GM23248 (cell line): Measurements from ENCODE around the gene ZNF836.

Experiments
- EZH2 ChIP-seq: fragments of 200-600 bp; sonication (generic); IDR thresholded peaks from 2 replicates; pipeline ENCODE4 v1.6.1; 2018; ENCODE audit warnings: antibody characterized with exemption, mild to moderate bottlenecking; ENCODE audit not compliant: insufficient read depth, poor library complexity, severe bottlenecking
- EZH2phosphoT487 ChIP-seq: fragments of 200-600 bp; sonication (generic); IDR thresholded peaks from 2 replicates; pipeline ENCODE4 v1.6.1; 2018; ENCODE audit warnings: antibody characterized with exemption, moderate library complexity, mild to moderate bottlenecking, low read depth; ENCODE audit not compliant: insufficient read depth

DNA sequence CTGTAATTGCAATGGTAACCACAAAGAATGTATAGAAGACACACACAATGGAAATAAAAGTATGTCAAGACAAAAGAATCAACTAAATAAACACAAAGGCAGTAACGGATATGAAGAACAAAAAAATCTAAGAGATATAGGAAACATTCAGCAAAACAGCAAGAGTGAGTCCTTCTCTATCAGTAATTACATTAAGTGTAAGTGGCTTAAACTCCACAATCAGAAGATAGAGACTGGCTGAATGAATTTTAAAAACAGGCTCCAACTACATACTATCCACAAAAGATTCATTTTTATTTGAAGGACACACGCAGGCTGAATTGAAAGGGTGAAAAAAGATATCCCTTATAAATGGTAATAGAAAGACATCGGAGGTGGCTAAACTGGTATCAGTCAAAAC lies 51.1 kb downstream of the ZNF836 start:
- TF ChIP-seq EZH2 = no peak
- no peak for TF ChIP-seq EZH2phosphoT487
